HG03378 (cell line): ENCODE data around the gene CGB8.
"Not testable (repeated sequence)": the region's sequence is repeated elsewhere in the genome, so short reads cannot be mapped to it uniquely, and the experiment has no call there.

Source experiments
- ATAC-seq: cut with Tn5 transposase; IDR thresholded peaks from one replicate; pipeline ENCODE4 v1.9.1; 2021; ENCODE audit warnings: mild to moderate bottlenecking, moderate library complexity; ENCODE audit not compliant: unreplicated experiment

The CGB8 gene

GRCh38 chr19:49031642-49032301, 17.1 kb downstream of the CGB8 start, which contains the start of gene CGB2:
Gene CGB2 (plus strand): TSS chr19:49031890. CDS start chr19:49032096, 206 bp downstream.
- ATAC-seq = not testable (repeated sequence)

GRCh38 chr19:49030323-49030722, 18.6 kb downstream of the CGB8 start:
- not testable (repeated sequence) for ATAC-seq

GRCh38 chr19:49029749-49030148, 19.2 kb downstream of the CGB8 start:
- not testable (repeated sequence) for ATAC-seq

GRCh38 chr19:49028686-49029085, 20.2 kb downstream of the CGB8 start:
- ATAC-seq = not testable (repeated sequence)

- not testable (repeated sequence) for ATAC-seq
These were observed 23.3 kb downstream of the CGB8 start for GRCh38 chr19:49025599-49025998.

- ATAC-seq = not testable (repeated sequence)
These were observed 23.8 kb downstream of the CGB8 start for GRCh38 chr19:49025088-49025487.

- ATAC-seq = not testable (repeated sequence)
These were observed 24.7 kb downstream of the CGB8 start, which contains the start of gene CGB3 for GRCh38 chr19:49024233-49024632. Gene CGB3 (minus strand): TSS chr19:49024333. CDS start chr19:49023971, 362 bp downstream.

GRCh38 chr19:49022116-49022515, 26.8 kb downstream of the CGB8 start:
- no peak for ATAC-seq

- ATAC-seq = no peak
These were observed 27.7 kb downstream of the CGB8 start for GRCh38 chr19:49020931-49021895.

GRCh38 chr19:49020342-49020741, 28.6 kb downstream of the CGB8 start:
- ATAC-seq = no peak

- no peak for ATAC-seq
These were observed 29.5 kb downstream of the CGB8 start for GRCh38 chr19:49019242-49019932.

GRCh38 chr19:49018388-49019241, 30.3 kb downstream of the CGB8 start:
- not testable (repeated sequence) for ATAC-seq

- no peak for ATAC-seq
These were observed 31.1 kb downstream of the CGB8 start for GRCh38 chr19:49017666-49018351.

GRCh38 chr19:49017041-49017665, 31.8 kb downstream of the CGB8 start, which contains the start of gene LHB:
Gene LHB (minus strand): TSS chr19:49017091. CDS start chr19:49017081, 10 bp downstream.
- ATAC-seq = no peak

- no peak for ATAC-seq
These were observed 32.7 kb downstream of the CGB8 start for GRCh38 chr19:49016067-49016839.

GRCh38 chr19:49014870-49015255, 34.0 kb downstream of the CGB8 start:
- ATAC-seq = no peak

GRCh38 chr19:49014123-49014869, 34.6 kb downstream of the CGB8 start:
- no peak for ATAC-seq
